IPS-15b (cell line): ENCODE results near the gene HSPA6.
"Not testable (repeated sequence)": the region's sequence is repeated elsewhere in the genome, so short reads cannot be mapped to it uniquely, and the experiment has no call there.

Experiments
- H3K27me3 ChIP-seq: one replicate; pipeline ENCODE4 v1.6.1; 2013; ENCODE audit warnings: low read length; ENCODE audit not compliant: control insufficient read depth, insufficient read depth
- H3K36me3 ChIP-seq: one replicate; pipeline ENCODE4 v1.6.1; 2013; ENCODE audit warnings: low read length; ENCODE audit not compliant: control insufficient read depth, insufficient read depth
- H3K4me1 ChIP-seq: one replicate; pipeline ENCODE4 v1.6.1; 2013; ENCODE audit warnings: mild to moderate bottlenecking, low read length; ENCODE audit not compliant: control insufficient read depth, insufficient read depth
- H3K4me3 ChIP-seq: one replicate; pipeline ENCODE4 v1.5.1; 2013; ENCODE audit warnings: low read depth, low read length
- H3K9ac ChIP-seq: one replicate; pipeline ENCODE4 v1.6.1; 2013; ENCODE audit warnings: low read depth, mild to moderate bottlenecking, low read length
- H3K9me3 ChIP-seq: one replicate; pipeline ENCODE4 v1.6.1; 2013; ENCODE audit warnings: mild to moderate bottlenecking, low read length; ENCODE audit not compliant: control insufficient read depth, insufficient read depth

The HSPA6 gene

DNA sequence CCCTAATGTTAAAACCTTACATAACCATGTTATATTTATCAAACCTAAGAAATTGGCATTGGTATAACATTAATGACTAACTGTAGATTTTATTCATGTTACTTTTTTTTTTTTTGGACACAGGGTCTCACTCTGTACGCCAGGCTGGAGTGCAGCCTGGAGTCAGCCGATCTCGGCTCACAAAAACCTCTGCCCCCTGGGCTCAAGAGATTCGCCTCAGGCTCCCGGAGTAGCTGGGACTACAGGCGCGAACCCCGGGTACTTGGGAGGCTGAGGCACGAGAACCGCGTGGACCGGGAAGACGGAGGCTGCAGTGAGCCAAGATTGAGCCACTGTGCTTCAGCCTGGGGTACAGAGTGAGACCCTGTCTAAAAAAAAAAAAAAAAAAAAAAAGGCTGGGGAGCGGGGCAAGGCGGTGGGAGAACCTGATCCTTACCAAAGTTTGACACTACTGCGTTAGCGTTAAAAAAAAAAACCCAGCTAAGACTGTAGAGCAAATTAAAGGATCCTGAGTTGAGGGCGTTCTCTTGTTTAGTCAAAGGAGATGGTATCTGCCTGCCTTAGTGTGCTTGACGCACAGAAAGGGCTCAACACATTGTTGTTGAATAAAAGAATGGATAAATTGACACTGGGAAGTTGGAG lies 5.2 kb downstream of the HSPA6 start:
- H3K9ac ChIP-seq, H3K4me1 ChIP-seq, H3K36me3 ChIP-seq, H3K9me3 ChIP-seq: not testable (repeated sequence)
- Histone ChIP-seq H3K4me3 (peak overlapping the region; percentile 72), H3K27me3 (peaks cover 45% of the 10 kb centered on the region)

DNA sequence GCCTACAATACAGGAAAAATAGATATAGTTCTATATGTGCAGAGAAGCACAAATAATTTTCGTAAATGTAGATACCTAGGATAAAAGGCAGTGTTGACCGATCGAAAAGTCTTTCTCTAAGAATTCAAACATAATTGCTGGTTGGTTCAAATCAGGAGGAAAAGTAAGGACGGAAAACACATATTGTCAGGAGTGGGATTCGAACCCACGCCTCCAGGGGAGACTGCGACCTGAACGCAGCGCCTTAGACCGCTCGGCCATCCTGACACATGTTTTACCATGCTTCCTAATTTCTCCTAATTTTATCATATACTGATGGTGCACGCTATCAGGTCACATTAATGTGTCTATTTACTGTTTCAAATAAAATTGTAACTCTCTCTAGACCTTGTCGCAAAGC lies 5.8 kb downstream of the HSPA6 start:
- Histone ChIP-seq H3K4me3 (peak overlapping the region; percentile 72), H3K27me3 (peaks cover 40% of the 10 kb centered on the region)
- not testable (repeated sequence) for H3K9me3 ChIP-seq, H3K36me3 ChIP-seq, H3K9ac ChIP-seq, H3K4me1 ChIP-seq

DNA sequence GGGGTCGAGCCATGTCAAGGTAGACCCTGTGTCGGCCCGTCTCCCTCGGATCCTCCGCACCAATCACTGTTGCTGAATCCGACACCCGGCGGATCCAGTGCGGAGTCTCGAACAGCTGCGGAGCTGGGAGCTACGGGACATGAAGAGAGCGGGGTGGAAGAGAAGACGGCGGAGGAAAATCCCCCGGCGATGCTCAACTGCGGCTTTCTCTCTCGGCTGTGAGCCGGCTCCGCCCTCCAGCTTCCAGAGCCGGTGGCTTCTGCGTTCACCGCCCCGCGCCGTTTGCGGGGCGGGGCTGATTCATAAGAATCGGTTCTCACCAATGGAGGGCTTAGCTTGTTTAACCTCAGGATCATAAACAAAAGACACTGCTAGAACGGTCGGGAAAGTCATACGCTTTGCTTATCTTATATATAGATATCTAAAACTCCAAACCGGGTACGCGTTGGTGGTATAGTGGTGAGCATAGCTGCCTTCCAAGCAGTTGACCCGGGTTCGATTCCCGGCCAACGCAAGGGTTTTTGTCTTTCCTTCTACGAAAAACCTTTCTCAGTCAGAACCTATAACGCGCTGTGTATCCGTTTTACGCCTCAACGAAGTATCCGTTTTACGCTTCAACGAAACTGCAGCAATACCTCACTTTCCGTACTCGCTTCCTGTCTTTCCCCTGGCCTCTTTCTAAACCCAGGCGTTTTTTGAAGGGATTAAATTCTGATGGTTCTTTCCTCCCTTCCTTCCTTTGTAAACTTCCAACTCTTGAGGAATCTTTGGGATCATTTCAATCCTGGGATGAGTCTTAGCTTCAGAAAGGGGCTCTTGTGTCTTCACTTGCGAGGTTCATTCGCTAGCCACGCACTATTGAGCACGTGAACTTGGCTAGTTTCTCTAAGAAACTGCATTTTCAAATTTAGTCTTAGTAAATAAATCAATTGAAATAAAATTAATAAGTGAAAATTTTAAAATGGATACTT lies 6.6 kb downstream of the HSPA6 start:
- peaks cover 32% of the 10 kb centered on the region for H3K27me3 ChIP-seq
- peak overlapping the region; percentile 24 for H3K9ac ChIP-seq
- H3K9me3 ChIP-seq, H3K36me3 ChIP-seq, H3K4me1 ChIP-seq: not testable (repeated sequence)
- H3K4me3 ChIP-seq, result peak overlapping the region; percentile 72

DNA sequence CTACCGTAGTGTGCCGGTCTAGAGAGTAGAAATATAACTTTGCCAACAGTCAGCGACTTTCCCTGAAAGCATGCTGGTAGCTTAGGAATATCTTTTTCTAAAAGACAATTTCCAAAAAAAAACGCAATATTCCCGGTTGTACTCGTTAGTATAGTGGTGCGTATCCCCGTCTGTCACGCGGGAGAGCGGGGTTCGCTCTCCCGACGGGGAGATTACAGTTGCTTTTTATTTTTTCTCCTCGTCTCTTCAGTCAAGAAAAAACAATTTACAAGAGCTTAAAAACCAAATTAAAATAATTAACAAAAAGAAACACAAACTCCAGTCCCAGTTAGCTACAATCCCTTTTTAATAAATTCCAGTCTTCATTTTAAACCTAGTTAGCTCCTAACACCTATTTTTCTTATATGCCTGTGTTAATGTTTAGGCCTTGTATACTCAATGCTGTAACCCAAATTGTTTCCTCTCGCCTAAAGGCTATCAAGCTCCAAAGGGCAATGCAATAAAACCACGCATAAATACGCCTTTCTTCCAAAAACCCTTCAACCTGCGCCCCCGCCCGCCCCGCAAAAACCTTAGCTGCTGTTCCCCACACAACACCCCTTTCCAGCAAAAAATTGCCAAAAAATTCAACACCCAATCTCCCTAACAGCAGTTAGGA lies 7.8 kb downstream of the HSPA6 start:
- no peak overlapping the region for H3K9ac ChIP-seq
- H3K27me3 ChIP-seq, result peaks cover 22% of the 10 kb centered on the region
- no peaks in the 10 kb centered on the region for H3K4me1 ChIP-seq
- H3K36me3 ChIP-seq, result no peaks in the 10 kb centered on the region
- H3K4me3 ChIP-seq, result peak overlapping the region; percentile 72
- H3K9me3 ChIP-seq, result no peaks in the 10 kb centered on the region

DNA sequence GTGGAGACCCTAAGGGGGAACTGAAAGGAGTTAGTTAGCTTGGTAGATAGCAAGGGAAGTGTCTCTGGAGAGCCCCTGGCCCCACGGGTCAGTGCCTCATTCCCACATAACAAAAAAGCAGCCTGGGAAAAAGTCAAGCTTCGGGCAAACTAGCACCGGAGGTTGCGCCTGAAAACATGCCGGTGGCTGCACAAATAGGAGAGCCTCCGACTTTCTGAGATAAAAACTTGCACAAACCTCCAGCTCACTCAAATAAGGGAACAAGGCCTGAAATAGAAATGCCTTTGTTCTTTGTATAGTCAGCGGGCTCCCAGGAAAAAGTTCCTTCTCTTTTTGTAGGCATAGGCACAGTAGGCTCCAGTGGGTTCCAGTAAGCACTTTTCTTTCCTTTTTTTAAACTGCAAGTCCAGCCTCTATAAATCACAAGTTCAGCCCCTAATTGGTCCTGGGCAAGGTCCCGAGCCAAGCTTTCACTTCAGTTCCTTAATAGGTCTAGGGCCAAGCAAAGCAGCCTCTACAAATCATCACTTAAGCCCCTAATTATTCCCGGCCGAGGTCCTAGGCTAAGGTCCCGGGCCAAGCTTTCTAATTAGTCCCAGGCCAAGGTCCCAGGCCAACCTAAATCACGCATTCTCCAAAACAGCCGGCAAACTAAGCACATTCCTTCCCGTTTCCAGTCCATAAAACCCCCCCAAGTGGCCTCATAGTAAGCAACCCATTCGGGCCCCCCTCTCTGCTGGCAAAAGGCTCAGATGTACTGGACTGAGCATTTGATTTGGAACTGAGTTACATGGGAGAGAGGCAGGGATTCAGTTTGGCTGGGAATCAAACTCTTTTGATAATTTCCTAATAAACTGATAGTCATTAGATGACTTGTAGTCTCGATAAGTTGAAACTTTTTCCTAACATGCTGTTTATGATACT lies 8.6 kb downstream of the HSPA6 start:
- not testable (repeated sequence) for H3K4me1 ChIP-seq, H3K9me3 ChIP-seq, H3K36me3 ChIP-seq, H3K9ac ChIP-seq
- Histone ChIP-seq H3K27me3 (peaks cover 22% of the 10 kb centered on the region), H3K4me3 (peak overlapping the region; percentile 72)

DNA sequence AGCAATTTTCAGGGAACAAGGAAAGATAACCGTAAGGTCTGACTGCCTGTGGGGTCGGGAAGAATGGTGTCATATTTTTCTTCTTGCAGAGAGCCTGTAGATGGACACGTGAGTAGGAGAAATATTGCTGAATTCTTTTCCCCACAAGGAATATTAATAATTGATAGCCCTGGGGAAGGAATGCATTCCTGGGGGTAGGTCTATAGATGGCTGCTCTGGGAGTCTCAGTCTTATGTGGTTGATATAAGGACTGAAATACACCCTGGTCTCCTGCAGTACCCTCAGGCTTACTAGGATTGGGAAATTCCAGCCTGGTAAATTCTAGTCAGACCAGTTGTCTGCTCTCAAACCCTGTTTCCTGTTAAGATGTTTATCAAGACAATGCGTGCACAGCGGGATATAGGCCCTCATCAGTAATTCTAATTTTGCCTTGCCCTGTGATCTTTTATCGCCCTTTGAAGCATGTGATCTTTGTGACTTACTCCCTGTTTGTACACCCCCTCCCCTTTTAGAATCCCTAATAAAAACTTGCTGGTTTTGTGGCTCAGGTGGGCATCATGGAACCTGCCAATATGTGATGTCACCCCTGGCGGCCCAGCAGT lies 12.8 kb downstream of the HSPA6 start:
- H3K4me3 ChIP-seq, H3K9me3 ChIP-seq, H3K9ac ChIP-seq, H3K36me3 ChIP-seq, H3K4me1 ChIP-seq: not testable (repeated sequence)
- H3K27me3 ChIP-seq, result peaks cover 16% of the 10 kb centered on the region

DNA sequence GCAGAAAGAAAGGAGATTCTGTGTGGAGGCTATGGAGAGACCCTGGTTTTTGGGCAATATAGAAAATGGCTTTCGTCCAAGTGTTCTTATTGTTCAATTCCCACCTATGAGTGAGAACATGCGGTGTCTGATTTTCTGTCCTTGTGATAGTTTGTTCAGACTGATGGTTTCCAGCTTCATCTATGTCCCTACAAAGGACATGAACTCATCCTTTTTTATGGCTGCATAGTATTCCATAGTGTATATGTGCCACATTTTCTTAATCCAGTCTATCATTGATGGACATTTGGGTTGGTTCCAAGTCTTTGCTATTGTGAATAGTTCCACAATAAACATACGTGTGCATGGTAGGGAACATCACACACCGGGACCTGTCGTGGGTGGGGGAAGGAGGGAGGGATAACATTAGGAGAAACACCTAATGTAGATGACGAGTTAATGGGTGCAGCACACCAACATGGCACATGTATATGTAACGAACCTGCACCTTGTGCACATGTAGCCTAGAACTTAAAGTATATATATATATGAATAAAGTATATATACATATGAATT lies 14.7 kb downstream of the HSPA6 start:
- peaks cover 12% of the 10 kb centered on the region for H3K27me3 ChIP-seq
- H3K9me3 ChIP-seq, H3K9ac ChIP-seq, H3K36me3 ChIP-seq, H3K4me1 ChIP-seq: not testable (repeated sequence)
- peak overlapping the region; percentile 84 for H3K4me3 ChIP-seq

DNA sequence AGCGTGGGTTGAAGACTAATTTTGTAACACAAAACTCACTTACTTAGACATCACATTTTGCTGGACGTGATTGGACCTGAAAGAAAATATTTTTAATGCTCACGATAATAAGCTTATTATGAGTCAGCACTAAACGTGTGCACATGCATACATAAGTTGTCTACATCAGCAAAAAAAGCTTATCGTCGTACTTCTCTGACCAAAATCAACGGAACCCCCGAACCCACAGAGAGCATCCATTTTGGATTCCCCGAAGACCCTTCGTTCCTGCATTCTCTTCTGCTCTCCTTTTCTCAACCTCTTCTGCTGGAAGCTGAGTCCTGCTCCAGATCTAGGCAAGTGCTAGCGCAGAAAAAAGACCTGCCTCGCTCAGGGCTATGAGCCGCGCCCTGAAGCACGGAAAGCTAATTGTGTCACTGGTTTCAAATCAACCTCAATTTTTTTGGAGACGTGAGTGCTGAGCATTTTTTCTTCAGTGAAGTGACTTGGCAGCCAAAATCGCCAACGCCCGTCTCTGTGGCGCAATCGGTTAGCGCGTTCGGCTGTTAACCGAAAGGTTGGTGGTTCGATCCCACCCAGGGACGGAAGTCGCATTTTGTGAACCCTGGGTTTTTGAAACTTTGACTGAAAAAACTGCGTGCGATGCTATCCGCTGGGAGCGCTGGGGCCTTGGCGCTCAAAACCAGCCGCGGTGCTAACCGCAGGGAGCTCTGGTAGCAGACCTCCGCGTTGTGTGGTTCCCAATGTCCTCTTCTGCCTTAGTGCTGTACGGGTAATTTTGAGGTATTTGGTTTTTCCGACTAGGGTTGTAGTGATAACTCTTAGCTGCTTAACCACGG lies 15.6 kb downstream of the HSPA6 start:
- Histone ChIP-seq H3K9ac (peak overlapping the region; percentile 77), H3K4me3 (peak overlapping the region; percentile 84), H3K27me3 (peaks cover 12% of the 10 kb centered on the region)
- not testable (repeated sequence) for H3K36me3 ChIP-seq, H3K9me3 ChIP-seq, H3K4me1 ChIP-seq

DNA sequence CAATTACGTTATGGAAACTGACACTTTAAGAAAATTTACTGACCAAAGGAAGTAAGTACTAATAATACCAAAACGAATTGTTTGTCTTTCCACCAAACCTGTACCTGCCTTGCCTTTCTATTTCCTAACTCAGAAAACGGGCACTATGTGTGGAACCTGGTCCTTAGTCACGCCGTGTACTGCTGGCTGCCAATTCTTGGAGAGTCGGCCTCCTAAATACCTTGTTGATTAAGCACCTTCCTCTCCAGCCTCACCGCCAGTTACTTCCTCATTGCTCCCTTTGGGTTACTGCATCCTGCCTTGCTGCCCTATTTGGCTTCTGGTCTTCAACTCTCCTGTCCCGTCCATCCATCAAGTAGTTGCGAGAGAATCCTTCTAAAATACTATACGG lies 16.2 kb downstream of the HSPA6 start:
- not testable (repeated sequence) for H3K36me3 ChIP-seq, H3K4me1 ChIP-seq, H3K9ac ChIP-seq, H3K9me3 ChIP-seq
- Histone ChIP-seq H3K4me3 (peak overlapping the region; percentile 84), H3K27me3 (peaks cover 12% of the 10 kb centered on the region)

DNA sequence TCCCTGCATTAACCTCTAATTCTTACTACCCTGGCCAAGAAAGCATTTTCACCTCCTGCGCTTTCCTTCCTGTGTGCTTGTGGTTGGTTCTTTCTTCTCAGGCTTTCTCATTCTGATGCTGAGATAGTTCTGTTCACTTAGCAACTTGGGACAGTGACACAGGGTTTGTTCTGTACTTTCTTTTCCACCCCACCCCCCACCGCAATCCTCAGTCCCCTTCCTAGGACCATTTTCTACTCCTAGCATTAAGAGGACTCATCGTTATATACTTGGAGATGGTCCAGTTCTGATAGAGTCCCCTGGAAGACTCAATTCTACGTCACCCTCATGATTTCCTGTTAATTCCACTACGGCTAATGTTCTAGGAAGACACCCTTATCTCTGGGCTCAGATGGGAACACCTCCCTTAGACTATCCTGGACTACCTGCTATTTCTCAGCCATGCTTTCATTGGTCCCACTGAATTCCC lies 17.8 kb downstream of the HSPA6 start:
- H3K9ac ChIP-seq, H3K9me3 ChIP-seq, H3K4me3 ChIP-seq, H3K36me3 ChIP-seq, H3K4me1 ChIP-seq: not testable (repeated sequence)
- peaks cover 12% of the 10 kb centered on the region for H3K27me3 ChIP-seq
